Esophagus muscularis mucosa (tissue), 3 donors: ENCODE data around the gene FRMD1.

Experiments used
- POLR2A ChIP-seq: fragments of 450-650 bp; IDR thresholded peaks from one replicate; pipeline ENCODE4 v1.6.1; 2017; ENCODE audit warnings: antibody characterized with exemption, moderate library complexity, mild to moderate bottlenecking, low read depth
- TF ChIP-seq, protein P1 (sequence below), 3 experiments: fragments of 200-600 bp in 2 of 3; fragments of 450-650 bp in 1 of 3; sonication (generic) in 2 of 3; IDR thresholded peaks; one replicate each; pipeline ENCODE4 v1.5.1; 2017 to 2019; ENCODE audit warnings: antibody characterized with exemption in 3 of 3, mild to moderate bottlenecking in 2 of 3, moderate library complexity in 1 of 3

DNA sequence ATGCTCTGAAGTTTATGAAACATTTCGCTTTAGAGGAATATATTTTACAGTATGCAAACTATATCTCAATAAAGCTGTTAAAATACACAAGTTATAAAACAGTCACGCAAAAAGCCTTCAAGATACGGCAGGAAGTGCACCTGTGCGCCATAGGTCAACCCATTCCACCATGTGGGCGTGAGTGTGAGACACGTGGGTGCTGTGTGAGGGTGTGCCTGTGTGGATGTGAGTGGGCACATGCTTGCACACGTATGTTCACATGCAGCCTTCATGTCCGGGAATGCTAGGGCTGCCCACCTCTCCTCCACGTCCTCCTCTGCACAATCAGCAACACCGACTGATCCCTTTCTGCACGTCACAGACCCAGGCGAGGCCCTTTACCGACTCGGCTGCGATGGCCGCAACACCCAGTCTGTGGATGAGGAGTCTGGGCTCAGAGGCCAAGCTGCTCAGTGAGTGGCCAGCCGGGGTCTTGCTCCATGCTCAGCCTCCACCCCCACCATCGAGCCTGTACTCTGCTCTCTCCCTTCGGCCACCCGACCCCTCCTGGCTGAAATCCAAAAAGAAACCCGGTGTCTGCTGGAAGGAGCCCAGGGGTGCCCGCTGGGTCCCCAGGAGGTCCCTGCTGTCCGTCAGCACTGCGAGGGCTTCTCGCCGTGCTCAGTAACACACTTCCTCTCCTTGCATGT, 3.0 kb upstream of the FRMD1 start:
- TF ChIP-seq, protein P1, sequence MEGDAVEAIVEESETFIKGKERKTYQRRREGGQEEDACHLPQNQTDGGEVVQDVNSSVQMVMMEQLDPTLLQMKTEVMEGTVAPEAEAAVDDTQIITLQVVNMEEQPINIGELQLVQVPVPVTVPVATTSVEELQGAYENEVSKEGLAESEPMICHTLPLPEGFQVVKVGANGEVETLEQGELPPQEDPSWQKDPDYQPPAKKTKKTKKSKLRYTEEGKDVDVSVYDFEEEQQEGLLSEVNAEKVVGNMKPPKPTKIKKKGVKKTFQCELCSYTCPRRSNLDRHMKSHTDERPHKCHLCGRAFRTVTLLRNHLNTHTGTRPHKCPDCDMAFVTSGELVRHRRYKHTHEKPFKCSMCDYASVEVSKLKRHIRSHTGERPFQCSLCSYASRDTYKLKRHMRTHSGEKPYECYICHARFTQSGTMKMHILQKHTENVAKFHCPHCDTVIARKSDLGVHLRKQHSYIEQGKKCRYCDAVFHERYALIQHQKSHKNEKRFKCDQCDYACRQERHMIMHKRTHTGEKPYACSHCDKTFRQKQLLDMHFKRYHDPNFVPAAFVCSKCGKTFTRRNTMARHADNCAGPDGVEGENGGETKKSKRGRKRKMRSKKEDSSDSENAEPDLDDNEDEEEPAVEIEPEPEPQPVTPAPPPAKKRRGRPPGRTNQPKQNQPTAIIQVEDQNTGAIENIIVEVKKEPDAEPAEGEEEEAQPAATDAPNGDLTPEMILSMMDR (IDR thresholded peaks at IDR 0.05), result no peak
- TF ChIP-seq POLR2A, result no peak
